Chondrocyte (in vitro differentiated cells): ENCODE measurements around the gene LGSN. TPM values are rescaled to one million over a fixed set of nuclear protein-coding genes. Genes with fewer than 3 reads are reported as not detected.
"Not testable (repeated sequence)": the region's sequence is repeated elsewhere in the genome, so short reads cannot be mapped to it uniquely, and the experiment has no call there.

Experiments used
- DNase-seq: peaks from one replicate; pipeline ENCODE4 v3.0.0; 2021; ENCODE audit warnings: mixed read lengths, low spot score
- H3K27ac Mint-ChIP-seq: one replicate; pipeline ENCODE4 v1.8.0; 2021; ENCODE audit warnings: mild to moderate bottlenecking, moderate library complexity, mixed read lengths; ENCODE audit not compliant: unreplicated experiment
- H3K27me3 Mint-ChIP-seq: 2 replicates; pipeline ENCODE4 v1.8.0; 2021; ENCODE audit warnings: low read depth, mixed read lengths
- H3K36me3 Mint-ChIP-seq: 2 replicates; pipeline ENCODE4 v1.8.0; 2021; ENCODE audit warnings: low read depth, mixed read lengths
- H3K4me1 Mint-ChIP-seq: 2 replicates; pipeline ENCODE4 v1.8.0; 2021; ENCODE audit warnings: low read depth, mild to moderate bottlenecking, mixed read lengths
- H3K4me3 Mint-ChIP-seq: one replicate; pipeline ENCODE4 v1.8.0; 2021; ENCODE audit warnings: mild to moderate bottlenecking, moderate library complexity, mixed read lengths; ENCODE audit not compliant: unreplicated experiment
- H3K9me3 Mint-ChIP-seq: 2 replicates; pipeline ENCODE4 v1.8.0; 2021; ENCODE audit warnings: low read depth, mixed read lengths
- total RNA-seq: library from RNA; stranded (reverse); gene quantifications from 3 replicates; pipeline ENCODE4 v1.2.1, GENCODE V29; 2021
- TF ChIP-seq, protein P1 (sequence below): fragments of 200-600 bp; sonication (generic); IDR thresholded peaks from 2 replicates; pipeline ENCODE4 v1.5.0; 2021; ENCODE audit warnings: antibody characterized with exemption, mild to moderate bottlenecking, moderate library complexity

The LGSN gene
- total RNA-seq, 1 donor from 2014 or later, result 1.4 TPM

DNA sequence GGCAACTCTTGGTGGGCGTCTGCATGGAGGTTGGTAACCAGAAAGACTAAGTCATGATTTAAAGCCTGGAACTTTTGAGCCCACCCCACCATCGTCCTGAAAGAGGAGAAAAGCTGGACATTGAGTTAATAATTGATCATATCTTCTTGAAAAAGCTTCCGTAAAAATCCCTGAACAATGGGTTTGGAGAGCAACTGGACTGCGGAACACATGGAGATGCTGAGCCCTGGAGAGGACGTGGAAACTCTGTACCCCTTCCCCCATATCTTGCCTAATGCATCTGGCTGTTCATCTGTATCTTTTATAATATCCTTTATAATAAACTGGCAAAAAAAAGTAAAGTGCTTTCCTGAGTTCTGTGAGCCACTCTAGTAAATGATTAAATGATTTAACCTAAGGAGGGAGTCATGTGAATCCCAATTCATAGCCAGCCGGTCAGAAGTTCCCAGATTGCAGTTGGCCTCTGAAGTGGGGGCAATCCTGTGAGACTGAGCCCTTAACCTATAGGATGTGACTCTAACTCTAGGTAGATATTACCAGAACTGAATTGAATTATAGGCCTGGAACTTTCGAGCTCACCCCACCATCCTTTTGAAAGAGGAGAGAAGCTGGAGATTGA lies 26.5 kb upstream of the LGSN start:
- Mint-ChIP-seq H3K9me3 (peaks cover 2% of the 10 kb centered on the region), H3K27ac (no peak overlapping the region), H3K4me3 (no peak overlapping the region), H3K36me3 (peaks cover 2% of the 10 kb centered on the region), H3K27me3 (no peaks in the 10 kb centered on the region), H3K4me1 (peaks cover 10% of the 10 kb centered on the region)
- TF ChIP-seq, protein P1, sequence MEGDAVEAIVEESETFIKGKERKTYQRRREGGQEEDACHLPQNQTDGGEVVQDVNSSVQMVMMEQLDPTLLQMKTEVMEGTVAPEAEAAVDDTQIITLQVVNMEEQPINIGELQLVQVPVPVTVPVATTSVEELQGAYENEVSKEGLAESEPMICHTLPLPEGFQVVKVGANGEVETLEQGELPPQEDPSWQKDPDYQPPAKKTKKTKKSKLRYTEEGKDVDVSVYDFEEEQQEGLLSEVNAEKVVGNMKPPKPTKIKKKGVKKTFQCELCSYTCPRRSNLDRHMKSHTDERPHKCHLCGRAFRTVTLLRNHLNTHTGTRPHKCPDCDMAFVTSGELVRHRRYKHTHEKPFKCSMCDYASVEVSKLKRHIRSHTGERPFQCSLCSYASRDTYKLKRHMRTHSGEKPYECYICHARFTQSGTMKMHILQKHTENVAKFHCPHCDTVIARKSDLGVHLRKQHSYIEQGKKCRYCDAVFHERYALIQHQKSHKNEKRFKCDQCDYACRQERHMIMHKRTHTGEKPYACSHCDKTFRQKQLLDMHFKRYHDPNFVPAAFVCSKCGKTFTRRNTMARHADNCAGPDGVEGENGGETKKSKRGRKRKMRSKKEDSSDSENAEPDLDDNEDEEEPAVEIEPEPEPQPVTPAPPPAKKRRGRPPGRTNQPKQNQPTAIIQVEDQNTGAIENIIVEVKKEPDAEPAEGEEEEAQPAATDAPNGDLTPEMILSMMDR, result no peak
- DNase-seq, result no peak

DNA sequence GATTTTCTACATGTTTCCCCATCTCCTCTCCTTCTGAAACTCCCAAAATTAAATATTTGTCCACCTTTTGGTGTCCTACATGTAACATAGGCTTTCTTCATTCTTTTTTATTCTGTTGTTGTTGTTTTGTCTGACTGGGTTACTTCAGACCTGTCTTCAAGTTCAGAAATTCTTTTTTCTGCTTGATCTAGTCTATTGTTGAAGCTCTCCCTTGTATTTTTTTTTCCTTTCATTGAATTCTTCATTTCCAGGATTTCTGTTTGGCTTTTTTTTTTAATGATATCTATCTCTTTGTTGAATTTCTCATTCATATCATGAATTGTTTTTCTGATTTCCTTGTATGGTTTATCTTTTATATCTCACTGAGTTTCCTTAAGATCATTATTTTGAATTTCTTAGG lies 20.6 kb upstream of the LGSN start:
- no peak overlapping the region for H3K27ac Mint-ChIP-seq
- H3K4me1 Mint-ChIP-seq, result no peaks in the 10 kb centered on the region
- TF ChIP-seq, protein P1, result no peak
- peaks cover 28% of the 10 kb centered on the region for H3K9me3 Mint-ChIP-seq
- H3K4me3 Mint-ChIP-seq, result no peak overlapping the region
- H3K27me3 Mint-ChIP-seq, result no peaks in the 10 kb centered on the region
- peaks cover 10% of the 10 kb centered on the region for H3K36me3 Mint-ChIP-seq
- no peak for DNase-seq

DNA sequence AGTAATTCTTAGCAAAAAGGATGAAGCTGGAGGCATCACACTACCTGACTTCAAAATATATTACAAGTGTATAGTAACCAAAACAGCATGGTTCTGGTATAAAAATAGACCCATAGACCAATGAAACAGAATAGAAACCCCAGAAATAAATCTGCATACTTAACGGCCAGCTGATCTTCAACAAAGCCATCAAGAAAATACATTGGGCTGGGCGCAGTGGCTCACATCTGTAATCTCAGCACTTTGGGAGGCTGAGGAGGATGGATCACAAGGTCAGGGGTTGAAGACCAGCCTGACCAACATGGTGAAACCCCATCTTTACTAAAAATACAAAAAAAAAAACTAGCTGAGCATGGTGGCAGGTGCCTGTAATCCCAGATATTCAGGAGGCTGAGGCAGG lies 14.9 kb upstream of the LGSN start:
- H3K4me3 Mint-ChIP-seq, result not testable (repeated sequence)

DNA sequence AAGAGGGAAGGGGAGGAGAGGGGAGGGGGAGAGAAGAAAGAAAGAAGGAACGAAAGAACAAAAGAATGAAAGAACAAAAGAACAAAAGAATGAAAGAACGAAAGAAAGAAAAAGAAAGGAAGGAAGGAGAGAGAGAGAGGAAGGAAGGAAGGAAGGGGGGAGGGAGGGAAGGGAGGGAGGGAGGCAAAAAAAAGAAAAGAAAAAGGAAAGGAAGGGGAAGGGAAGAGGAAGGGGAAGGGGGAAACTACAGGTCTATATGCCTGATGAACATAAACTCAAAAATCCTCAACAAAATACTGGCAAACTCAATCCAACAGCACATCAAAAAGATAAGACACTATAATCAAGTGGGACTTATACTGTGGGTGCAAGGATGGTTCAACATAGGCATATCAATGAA lies 13.7 kb upstream of the LGSN start:
- H3K27me3 Mint-ChIP-seq, result peaks cover 1% of the 10 kb centered on the region
- no peak overlapping the region for H3K4me3 Mint-ChIP-seq
- DNase-seq, result no peak
- no peaks in the 10 kb centered on the region for H3K4me1 Mint-ChIP-seq
- H3K36me3 Mint-ChIP-seq, result peaks cover 4% of the 10 kb centered on the region
- no peak overlapping the region for H3K27ac Mint-ChIP-seq
- TF ChIP-seq, protein P1, result no peak
- H3K9me3 Mint-ChIP-seq, result peaks cover 10% of the 10 kb centered on the region

More for the DNA sequence above, 14.9 kb upstream of the LGSN start:
- H3K4me1 Mint-ChIP-seq, H3K27ac Mint-ChIP-seq, H3K27me3 Mint-ChIP-seq, DNase-seq, H3K36me3 Mint-ChIP-seq: not testable (repeated sequence)
- H3K9me3 Mint-ChIP-seq, result peaks cover 22% of the 10 kb centered on the region

DNA sequence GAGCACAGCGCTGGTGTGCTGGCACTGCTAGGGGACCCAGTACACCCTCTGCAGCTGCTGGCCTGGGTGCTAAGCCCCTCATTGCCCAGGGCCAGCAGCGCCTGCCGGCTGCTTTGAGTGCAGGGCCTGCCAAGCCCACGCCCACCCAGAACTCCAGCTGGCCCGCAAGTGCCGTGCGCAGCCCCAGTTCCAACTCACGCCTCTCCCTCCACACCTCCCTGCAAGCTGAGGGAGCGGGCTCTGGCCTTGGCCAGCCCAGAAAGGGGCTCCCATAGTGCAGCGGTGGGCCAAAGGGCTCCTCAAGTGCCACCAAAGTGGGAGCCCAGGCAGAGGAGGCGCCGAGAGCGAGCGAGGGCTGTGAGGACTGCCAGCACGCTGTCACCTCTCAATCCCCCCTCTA lies 6.8 kb upstream of the LGSN start:
- DNase-seq, H3K4me1 Mint-ChIP-seq, H3K9me3 Mint-ChIP-seq, H3K27me3 Mint-ChIP-seq, H3K36me3 Mint-ChIP-seq, H3K27ac Mint-ChIP-seq, H3K4me3 Mint-ChIP-seq: not testable (repeated sequence)

DNA sequence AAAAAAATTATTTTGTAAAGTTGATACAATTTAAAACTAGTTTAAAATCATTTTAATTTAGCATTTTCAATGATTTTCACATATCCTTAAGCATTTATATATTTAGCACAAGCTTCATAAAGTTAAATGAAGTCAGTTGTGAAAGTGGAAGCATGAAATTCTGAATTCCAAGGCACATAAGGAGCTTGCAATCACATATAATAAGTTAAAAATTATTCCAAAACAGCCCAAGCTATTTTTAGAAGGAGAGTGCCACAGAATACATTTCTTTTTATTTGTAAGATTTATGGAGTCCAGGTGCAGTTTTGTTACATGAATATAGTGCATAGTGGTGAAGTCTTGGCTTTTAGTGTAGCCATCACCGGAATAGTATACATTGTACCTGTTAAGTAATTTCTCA lies 3.2 kb upstream of the LGSN start:
- no peak for DNase-seq
- H3K27me3 Mint-ChIP-seq, result peaks cover 4% of the 10 kb centered on the region
- TF ChIP-seq, protein P1, result no peak
- H3K36me3 Mint-ChIP-seq, result no peaks in the 10 kb centered on the region
- H3K27ac Mint-ChIP-seq, result no peak overlapping the region
- H3K4me1 Mint-ChIP-seq, result no peaks in the 10 kb centered on the region
- peaks cover 9% of the 10 kb centered on the region for H3K9me3 Mint-ChIP-seq
- H3K4me3 Mint-ChIP-seq, result no peak overlapping the region
